ENCODE measurements around the gene FRMPD3. TPM values are rescaled to one million over a fixed set of nuclear protein-coding genes. Genes with fewer than 3 reads are reported as not detected.
A peak's percentile ranks its signal among the peaks of the same experiment; 100 is the strongest.

The FRMPD3 gene
- total RNA-seq, 1 experiment from 2014 or later = 2.0 TPM

- ChIA-PET CTCF (interaction anchor here (1.5 kb wide), 1 partner anchor 173 kb away, joined by 4 read pairs; no protein-coding TSS in a partner anchor), POLR2A (no interaction called here)
- DNase-seq (ENCODE audit: low spot score) (no peak), ATAC-seq (no peak)
- Mint-ChIP-seq H3K4me1 (peaks cover 34% of the 10 kb centered on the region), H3K27ac (no peak overlapping the region), H3K36me3 (no peaks in the 10 kb centered on the region), H3K9me3 (no peaks in the 10 kb centered on the region), H3K4me3 (no peak overlapping the region), H3K27me3 (ENCODE audit: low read depth) (peaks cover 30% of the 10 kb centered on the region)
- no peak for TF ChIP-seq NFE2L1 (CRISPR knock-in tag; IDR thresholded peaks at IDR 0.05)
- TF ChIP-seq IRF1 (CRISPR knock-in tag; IDR thresholded peaks at IDR 0.05) = no peak
Observed at GRCh38 chrX:107445631-107446030, 3.8 kb upstream of the FRMPD3 start.

- Mint-ChIP-seq H3K36me3 (no peaks in the 10 kb centered on the region), H3K9me3 (no peaks in the 10 kb centered on the region), H3K4me3 (no peak overlapping the region), H3K27ac (no peak overlapping the region), H3K27me3 (ENCODE audit: low read depth) (peaks cover 36% of the 10 kb centered on the region), H3K4me1 (peaks cover 38% of the 10 kb centered on the region)
- TF ChIP-seq FOXP4 (CRISPR knock-in tag; IDR thresholded peaks at IDR 0.05) = no peak
- CTCF ChIA-PET = interaction anchor here (1.3 to 2.3 kb wide), 4 partner anchors 95 to 553 kb away, joined by 4 to 9 read pairs (median 4); no protein-coding TSS in a partner anchor
- ATAC-seq (no peak), DNase-seq (ENCODE audit: low spot score) (no peak)
- POLR2A ChIA-PET = no interaction called here
Observed at GRCh38 chrX:107447642-107448041, 1.8 kb upstream of the FRMPD3 start.

- peak overlapping the region; percentile 77 for H3K4me3 Mint-ChIP-seq
- POLR2A ChIA-PET = no interaction called here
- TF ChIP-seq NR2C2 (CRISPR knock-in tag; IDR thresholded peaks at IDR 0.05) (no peak), MLX (CRISPR knock-in tag; IDR thresholded peaks at IDR 0.05) (no peak), JUN (CRISPR knock-in tag; IDR thresholded peaks at IDR 0.05) (no peak), ZBTB21 (CRISPR knock-in tag; IDR thresholded peaks at IDR 0.05; ENCODE audit: borderline replicate concordance) (no peak), EMX1 (CRISPR knock-in tag; IDR thresholded peaks at IDR 0.05) (no peak), HMGXB4 (CRISPR knock-in tag; IDR thresholded peaks at IDR 0.05) (no peak), E2F4 (CRISPR knock-in tag; IDR thresholded peaks at IDR 0.05; ENCODE audit: borderline replicate concordance, low read depth) (no peak), FOXK1 (CRISPR knock-in tag; IDR thresholded peaks at IDR 0.05) (no peak), CBFB (CRISPR knock-in tag; IDR thresholded peaks at IDR 0.05; ENCODE audit: low read depth) (no peak), ESRRA (CRISPR knock-in tag; IDR thresholded peaks at IDR 0.05; ENCODE audit: borderline replicate concordance) (no peak), MAX (CRISPR knock-in tag; IDR thresholded peaks at IDR 0.05) (no peak), FOXP4 (CRISPR knock-in tag; IDR thresholded peaks at IDR 0.05) (no peak), SMAD3 (CRISPR knock-in tag; IDR thresholded peaks at IDR 0.05; ENCODE audit: borderline replicate concordance) (no peak), ZNF396 (CRISPR knock-in tag; IDR thresholded peaks at IDR 0.05; ENCODE audit: borderline replicate concordance) (no peak), RELA (CRISPR knock-in tag; IDR thresholded peaks at IDR 0.05; ENCODE audit: borderline replicate concordance) (no peak), RORB (CRISPR knock-in tag; IDR thresholded peaks at IDR 0.05) (no peak), NFATC4 (CRISPR knock-in tag; IDR thresholded peaks at IDR 0.05) (no peak)
Observed at GRCh38 chrX:107448625-107448997, 841 bp upstream of the FRMPD3 start.

More at GRCh38 chrX:107448625-107448997, 841 bp upstream of the FRMPD3 start:
- no peaks in the 10 kb centered on the region for H3K36me3 Mint-ChIP-seq
- peak overlapping the region; percentile 26; the same call in 1 of the 2 replicates for H3K27ac Mint-ChIP-seq
- H3K4me1 Mint-ChIP-seq = peaks cover 32% of the 10 kb centered on the region
- ATAC-seq (no peak; the same call in 1 of the 2 replicates), DNase-seq (ENCODE audit: low spot score) (no peak)
- H3K9me3 Mint-ChIP-seq = no peaks in the 10 kb centered on the region
- peaks cover 36% of the 10 kb centered on the region for H3K27me3 Mint-ChIP-seq (ENCODE audit: low read depth)
- CTCF ChIA-PET = interaction anchor here (1.2 to 2.3 kb wide), 5 partner anchors 94 to 554 kb away, joined by 3 to 9 read pairs (median 4); no protein-coding TSS in a partner anchor
